IMR-90 (cell line): ENCODE results near the gene SLCO3A1. TPM values are rescaled to one million over a fixed set of nuclear protein-coding genes. Genes with fewer than 3 reads are reported as not detected.

Experiments
- ATAC-seq: fragments of 200-7000 bp; cut with Tn5 transposase; 2 replicates; pipeline ENCODE4 v1.9.1; 2020; ENCODE audit warnings: low read depth, mild to moderate bottlenecking, moderate library complexity
- BruUV-seq: library from RNA; stranded (reverse); fragments of 400-500 nt; replicated peaks from 2 replicates; lab custom pipeline; 2021; lab: Mats Ljungman, UMichigan
- CTCF ChIA-PET: fragments of 300-600 bp; formaldehyde crosslinking; extraction: SDS; loops from one replicate; lab custom pipeline; 2021; ENCODE audit warnings: antibody characterized with exemption; lab: Yijun Ruan, JAX
- POLR2A ChIA-PET: fragments of 300-600 bp; sonication (Branson Sonifier 250); formaldehyde crosslinking; loops from one replicate; lab custom pipeline; 2022; ENCODE audit warnings: antibody characterized with exemption; ENCODE audit not compliant: unreplicated experiment; lab: Charles Lee
- DNase-seq: peaks from one replicate; pipeline ENCODE4 v3.0.0; 2013
- H2AFZ ChIP-seq: replicated peaks from 2 replicates; pipeline ENCODE3; 2013; ENCODE audit warnings: low read length, mild to moderate bottlenecking; ENCODE audit not compliant: poor library complexity
- H2AK5ac ChIP-seq: 2 replicates; pipeline ENCODE4 v1.6.1; 2013; ENCODE audit warnings: low read depth, low read length, inconsistent platforms
- H2AK9ac ChIP-seq: replicated peaks from 2 replicates; pipeline ENCODE3; 2013; ENCODE audit warnings: mild to moderate bottlenecking, low read depth, low read length, moderate library complexity; ENCODE audit not compliant: poor library complexity
- H2BK120ac ChIP-seq: 2 replicates; pipeline ENCODE4 v1.6.1; 2013; ENCODE audit warnings: low read depth, low read length, inconsistent platforms
- H2BK15ac ChIP-seq: 3 replicates; pipeline ENCODE4 v1.6.1; 2013; ENCODE audit warnings: low read depth, low read length, inconsistent platforms
- H2BK20ac ChIP-seq: 2 replicates; pipeline ENCODE4 v1.6.1; 2013; ENCODE audit warnings: low read depth, mild to moderate bottlenecking, inconsistent platforms, low read length, moderate library complexity
- H2BK5ac ChIP-seq: 2 replicates; pipeline ENCODE4 v1.6.1; 2013; ENCODE audit warnings: mild to moderate bottlenecking, low read depth, low read length, inconsistent platforms; ENCODE audit not compliant: poor library complexity, severe bottlenecking
- H3K14ac ChIP-seq: replicated peaks from 2 replicates; pipeline ENCODE4 v1.6.1; 2013; ENCODE audit warnings: low read depth, low read length, inconsistent platforms
- H3K18ac ChIP-seq: 2 replicates; pipeline ENCODE4 v1.6.1; 2013; ENCODE audit warnings: low read depth, low read length, control low read depth
- H3K23ac ChIP-seq: 2 replicates; pipeline ENCODE4 v1.6.1; 2013; ENCODE audit warnings: low read depth, low read length, inconsistent platforms
- H3K27ac ChIP-seq: 2 replicates; pipeline ENCODE4 v1.5.1; 2013; ENCODE audit warnings: mild to moderate bottlenecking, control low read depth, low read length; ENCODE audit not compliant: insufficient read depth
- H3K27me3 ChIP-seq: 2 replicates; pipeline ENCODE4 v1.6.1; 2013; ENCODE audit warnings: low read length; ENCODE audit not compliant: control insufficient read depth, insufficient read depth
- H3K36me3 ChIP-seq: 2 replicates; pipeline ENCODE4 v1.6.1; 2013; ENCODE audit warnings: low read length, mixed read lengths; ENCODE audit not compliant: control insufficient read depth, insufficient read depth
- H3K4ac ChIP-seq: 2 replicates; pipeline ENCODE4 v1.6.1; 2013; ENCODE audit warnings: low read depth, low read length, inconsistent platforms
- H3K4me1 ChIP-seq: 2 replicates; pipeline ENCODE4 v1.6.1; 2013; ENCODE audit warnings: low read length, mixed read lengths; ENCODE audit not compliant: control insufficient read depth, insufficient read depth
- H3K4me2 ChIP-seq: 2 replicates; pipeline ENCODE4 v1.6.1; 2013; ENCODE audit warnings: low read depth, mild to moderate bottlenecking, control low read depth, low read length, moderate library complexity
- H3K4me3 ChIP-seq: 2 replicates; pipeline ENCODE4 v1.5.1; 2013; ENCODE audit warnings: low read depth, mild to moderate bottlenecking, control low read depth, low read length, moderate library complexity; ENCODE audit not compliant: insufficient read depth
- H3K56ac ChIP-seq: 2 replicates; pipeline ENCODE4 v1.6.1; 2013; ENCODE audit warnings: low read length, inconsistent platforms; ENCODE audit not compliant: insufficient read depth; ENCODE audit errors: extremely low read depth
- H3K79me1 ChIP-seq, 2 experiments: 2 replicates each; pipeline ENCODE4 v1.6.1; 2013; ENCODE audit warnings: low read length in 2 of 2, inconsistent platforms in 1 of 2, low read depth in 1 of 2
- H3K9ac ChIP-seq: 2 replicates; pipeline ENCODE4 v1.6.1; 2013; ENCODE audit warnings: low read depth, low read length, control low read depth
- H3K9me1 ChIP-seq: 2 replicates; pipeline ENCODE4 v1.6.1; 2013; ENCODE audit warnings: low read length, inconsistent platforms; ENCODE audit not compliant: insufficient read depth
- H3K9me3 ChIP-seq: 2 replicates; pipeline ENCODE4 v1.6.1; 2013; ENCODE audit warnings: low read length; ENCODE audit not compliant: control insufficient read depth, insufficient read depth
- H4K20me1 ChIP-seq: 2 replicates; pipeline ENCODE4 v1.6.1; 2013; ENCODE audit warnings: low read length, inconsistent platforms; ENCODE audit not compliant: insufficient read depth
- H4K5ac ChIP-seq: 2 replicates; pipeline ENCODE4 v1.6.1; 2013; ENCODE audit warnings: mild to moderate bottlenecking, low read depth, low read length, control low read depth
- H4K8ac ChIP-seq, 2 experiments: 2 replicates each; pipeline ENCODE4 v1.6.1; 2013; ENCODE audit warnings: low read depth in 2 of 2, low read length in 2 of 2, control low read depth in 1 of 2, inconsistent platforms in 1 of 2
- H4K91ac ChIP-seq: 2 replicates; pipeline ENCODE4 v1.6.1; 2013; ENCODE audit warnings: low read depth, low read length, inconsistent platforms; ENCODE audit not compliant: insufficient read depth
- BHLHE40 ChIP-seq: fragments of 150-350 bp; IDR thresholded peaks from 2 replicates; pipeline ENCODE4 v1.6.1; 2016; ENCODE audit warnings: mild to moderate bottlenecking, low read depth, low read length
- CEBPB ChIP-seq: IDR thresholded peaks from 2 replicates; pipeline ENCODE4 v1.6.1; 2012; ENCODE audit warnings: low read depth, low read length, improper control_type of control experiment
- CHD1 ChIP-seq: IDR thresholded peaks from 2 replicates; pipeline ENCODE4 v1.6.1; 2012; ENCODE audit warnings: low read depth, low read length, improper control_type of control experiment
- FOS ChIP-seq: fragments of 150-350 bp; IDR thresholded peaks from 2 replicates; pipeline ENCODE4 v1.6.1; 2016; ENCODE audit warnings: low read depth, low read length
- MAFK ChIP-seq: IDR thresholded peaks from 2 replicates; pipeline ENCODE4 v1.6.1; 2012; ENCODE audit warnings: low read depth, low read length, improper control_type of control experiment
- MAZ ChIP-seq: IDR thresholded peaks from 2 replicates; pipeline ENCODE4 v1.6.1; 2012; ENCODE audit warnings: low read depth, mild to moderate bottlenecking, low read length, improper control_type of control experiment, moderate library complexity, borderline replicate concordance
- MXI1 ChIP-seq: IDR thresholded peaks from 2 replicates; pipeline ENCODE4 v1.6.1; 2012; ENCODE audit warnings: low read depth, mild to moderate bottlenecking, low read length, moderate library complexity, borderline replicate concordance
- NFE2L2 ChIP-seq: fragments of 150-350 bp; IDR thresholded peaks from 2 replicates; pipeline ENCODE4 v1.6.1; 2016; ENCODE audit warnings: low read depth, mild to moderate bottlenecking, low read length
- POLR2A ChIP-seq: IDR thresholded peaks from 2 replicates; pipeline ENCODE4 v1.6.1; 2012; ENCODE audit warnings: mild to moderate bottlenecking, low read depth, low read length
- RAD21 ChIP-seq: IDR thresholded peaks from 2 replicates; pipeline ENCODE4 v1.6.1; 2012; ENCODE audit warnings: low read length, improper control_type of control experiment
- RCOR1 ChIP-seq: IDR thresholded peaks from 2 replicates; pipeline ENCODE4 v1.6.1; 2012; ENCODE audit warnings: mild to moderate bottlenecking, low read length, improper control_type of control experiment; ENCODE audit not compliant: insufficient replicate concordance
- RFX5 ChIP-seq: IDR thresholded peaks from 2 replicates; pipeline ENCODE4 v1.8.0; 2012; ENCODE audit warnings: low read depth, mild to moderate bottlenecking, low read length, moderate library complexity
- SMC3 ChIP-seq: fragments of 150-350 bp; IDR thresholded peaks from 2 replicates; pipeline ENCODE4 v1.6.1; 2016; ENCODE audit warnings: low read depth, mild to moderate bottlenecking, antibody characterized with exemption, low read length, moderate library complexity
- WGBS, 2 experiments: methylation state at CpG; one replicate each; pipeline versions ENCODE4 v1.1.5 to v1.1.7; 2013; ENCODE audit warnings: missing lambda C conversion rate in 2 of 2; ENCODE audit not compliant: insufficient read length in 1 of 2; ENCODE audit errors: extremely low coverage in 2 of 2; 5-methylcytosine and 5-hydroxymethylcytosine counted together
- dilution Hi-C: fragments of 300-500 bp; cut with HindIII; formaldehyde crosslinking; loops from one replicate; pipeline ENCODE4 v1.14.3; 2018; ENCODE audit warnings: low sequenced_read_pairs; ENCODE audit not compliant: unreplicated experiment
- in situ Hi-C: fragments of 300-500 bp; cut with MboI; formaldehyde crosslinking; loops from 3 replicates; pipeline ENCODE4 v1.14.3; 2019; ENCODE audit warnings: low sequenced_read_pairs, inconsistent platforms, mixed read lengths
- intact Hi-C: fragments of 100-400 bp; cut with micrococcal nuclease; formaldehyde crosslinking; loops from 2 replicates; pipeline ENCODE4 v1.10.0; 2022
- polyA plus RNA-seq, 3 experiments: library from polyadenylated mRNA; depleted of rRNA; stranded (reverse); fragments of >200 nt; gene quantifications; 2 replicates each; pipeline ENCODE4 v1.2.3, GENCODE V29; 2012; ENCODE audit warnings: low replicate concordance in 1 of 3
- total RNA-seq: library from RNA; depleted of rRNA; stranded (reverse); fragments of >200 nt; gene quantifications from 2 replicates; pipeline ENCODE4 v1.2.3, GENCODE V29; 2012
- TF ChIP-seq, protein P1 (sequence below): fragments of 150-350 bp; IDR thresholded peaks from 2 replicates; pipeline ENCODE4 v1.6.1; 2016; ENCODE audit warnings: low read depth, mild to moderate bottlenecking, low read length, moderate library complexity, borderline replicate concordance
- TF ChIP-seq, protein P2 (sequence below): conservative IDR thresholded peaks from 2 replicates; pipeline ENCODE4 v1.5.1; 2012; ENCODE audit warnings: mild to moderate bottlenecking, low read depth, low read length, improper control_type of control experiment
- TF ChIP-seq, protein P3 (sequence below): fragments of 150-350 bp; IDR thresholded peaks from 2 replicates; pipeline ENCODE4 v1.6.1; 2017; ENCODE audit warnings: mild to moderate bottlenecking, antibody characterized with exemption, low read length, low read depth

SLCO3A1 gene
- total and polyA plus RNA-seq, 2 of the 4 experiments (the other 2 are of a cell fraction), result 4.7 to 8.1 TPM

DNA sequence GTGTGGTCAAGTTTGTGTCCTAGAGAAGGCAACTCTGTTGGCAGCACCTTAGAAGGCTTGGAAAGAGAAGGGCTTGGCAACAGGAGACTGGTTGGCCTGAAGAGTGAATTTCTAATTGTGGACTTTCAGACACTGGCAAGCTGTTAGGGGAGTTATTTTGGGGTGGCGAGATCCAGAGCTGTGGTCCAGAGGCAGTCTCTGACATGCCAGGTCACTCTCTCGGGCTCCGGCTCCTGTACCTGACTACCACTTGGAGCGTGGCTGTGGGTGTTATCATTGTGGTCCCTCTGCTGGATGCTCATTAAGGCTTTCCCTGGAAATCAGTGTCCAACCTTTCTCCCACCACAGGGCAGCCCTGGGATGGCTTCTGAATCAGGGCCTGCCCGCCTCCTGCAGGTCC, 209.0 kb downstream of the SLCO3A1 start:
- Histone ChIP-seq H3K27ac (no peak overlapping the region), H2BK15ac (no peak overlapping the region), H3K27me3 (no peaks in the 10 kb centered on the region), H4K91ac (no peak overlapping the region), H3K4me3 (no peak overlapping the region), H2BK20ac (no peak overlapping the region), H3K36me3 (no peaks in the 10 kb centered on the region), H3K23ac (no peak overlapping the region), H2BK120ac (no peak overlapping the region), H4K5ac (no peak overlapping the region), H3K56ac (no peak overlapping the region), H2BK5ac (no peak overlapping the region), H2AK5ac (no peak overlapping the region), H4K8ac (no peak overlapping the region), H3K4me1 (no peaks in the 10 kb centered on the region), H3K18ac (no peak overlapping the region), H2AK9ac (no peak overlapping the region), H3K14ac (no peak overlapping the region), H3K4ac (no peak overlapping the region), H2AFZ (no peak overlapping the region), H3K9me3 (no peaks in the 10 kb centered on the region), H3K79me1 (no peaks in the 10 kb centered on the region), H3K9me1 (no peaks in the 10 kb centered on the region), H3K4me2 (no peak overlapping the region), H4K20me1 (no peaks in the 10 kb centered on the region), H3K9ac (no peak overlapping the region)
- ATAC-seq, result no peak
- ChIA-PET POLR2A (no interaction called here), CTCF (no interaction called here)
- in situ Hi-C loops, result no loop called here
- intact Hi-C loops, result no loop called here
- no CpG with 5 or more reads among the region's 5 CpGs for WGBS, 2 experiments
- dilution Hi-C loops, result no loop called here
- DNase-seq, result no peak
- TF ChIP-seq RCOR1 (no peak), NFE2L2 (no peak), POLR2A (no peak), RFX5 (no peak), RAD21 (no peak), SMC3 (no peak), MAZ (no peak), CHD1 (no peak), MAFK (no peak), BHLHE40 (no peak), FOS (no peak), CEBPB (no peak), MXI1 (no peak)
- TF ChIP-seq, protein P1, sequence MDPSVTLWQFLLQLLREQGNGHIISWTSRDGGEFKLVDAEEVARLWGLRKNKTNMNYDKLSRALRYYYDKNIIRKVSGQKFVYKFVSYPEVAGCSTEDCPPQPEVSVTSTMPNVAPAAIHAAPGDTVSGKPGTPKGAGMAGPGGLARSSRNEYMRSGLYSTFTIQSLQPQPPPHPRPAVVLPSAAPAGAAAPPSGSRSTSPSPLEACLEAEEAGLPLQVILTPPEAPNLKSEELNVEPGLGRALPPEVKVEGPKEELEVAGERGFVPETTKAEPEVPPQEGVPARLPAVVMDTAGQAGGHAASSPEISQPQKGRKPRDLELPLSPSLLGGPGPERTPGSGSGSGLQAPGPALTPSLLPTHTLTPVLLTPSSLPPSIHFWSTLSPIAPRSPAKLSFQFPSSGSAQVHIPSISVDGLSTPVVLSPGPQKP, result no peak
- TF ChIP-seq, protein P2, sequence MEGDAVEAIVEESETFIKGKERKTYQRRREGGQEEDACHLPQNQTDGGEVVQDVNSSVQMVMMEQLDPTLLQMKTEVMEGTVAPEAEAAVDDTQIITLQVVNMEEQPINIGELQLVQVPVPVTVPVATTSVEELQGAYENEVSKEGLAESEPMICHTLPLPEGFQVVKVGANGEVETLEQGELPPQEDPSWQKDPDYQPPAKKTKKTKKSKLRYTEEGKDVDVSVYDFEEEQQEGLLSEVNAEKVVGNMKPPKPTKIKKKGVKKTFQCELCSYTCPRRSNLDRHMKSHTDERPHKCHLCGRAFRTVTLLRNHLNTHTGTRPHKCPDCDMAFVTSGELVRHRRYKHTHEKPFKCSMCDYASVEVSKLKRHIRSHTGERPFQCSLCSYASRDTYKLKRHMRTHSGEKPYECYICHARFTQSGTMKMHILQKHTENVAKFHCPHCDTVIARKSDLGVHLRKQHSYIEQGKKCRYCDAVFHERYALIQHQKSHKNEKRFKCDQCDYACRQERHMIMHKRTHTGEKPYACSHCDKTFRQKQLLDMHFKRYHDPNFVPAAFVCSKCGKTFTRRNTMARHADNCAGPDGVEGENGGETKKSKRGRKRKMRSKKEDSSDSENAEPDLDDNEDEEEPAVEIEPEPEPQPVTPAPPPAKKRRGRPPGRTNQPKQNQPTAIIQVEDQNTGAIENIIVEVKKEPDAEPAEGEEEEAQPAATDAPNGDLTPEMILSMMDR, result no peak
- TF ChIP-seq, protein P3, sequence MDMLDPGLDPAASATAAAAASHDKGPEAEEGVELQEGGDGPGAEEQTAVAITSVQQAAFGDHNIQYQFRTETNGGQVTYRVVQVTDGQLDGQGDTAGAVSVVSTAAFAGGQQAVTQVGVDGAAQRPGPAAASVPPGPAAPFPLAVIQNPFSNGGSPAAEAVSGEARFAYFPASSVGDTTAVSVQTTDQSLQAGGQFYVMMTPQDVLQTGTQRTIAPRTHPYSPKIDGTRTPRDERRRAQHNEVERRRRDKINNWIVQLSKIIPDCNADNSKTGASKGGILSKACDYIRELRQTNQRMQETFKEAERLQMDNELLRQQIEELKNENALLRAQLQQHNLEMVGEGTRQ, result no peak
- no TSS peak for BruUV-seq
